GM10266 (cell line): Measurements from ENCODE around the gene INS.
A peak's percentile ranks its signal among the peaks of the same experiment; 100 is the strongest.

Experiments
- DNase-seq: peaks from one replicate; pipeline ENCODE4 v3.0.0; 2012; ENCODE audit errors: extremely low spot score
- CTCF ChIP-seq: IDR thresholded peaks from 2 replicates; pipeline ENCODE4 v1.5.1; 2012; ENCODE audit warnings: mild to moderate bottlenecking, low read depth; ENCODE audit not compliant: control insufficient read depth, insufficient read depth; ENCODE audit errors: missing control alignments

The INS gene

GRCh38 chr11:2173761-2174160 is 12.8 kb upstream of the INS start:
- no peak for DNase-seq
- no peak for TF ChIP-seq CTCF

DNA sequence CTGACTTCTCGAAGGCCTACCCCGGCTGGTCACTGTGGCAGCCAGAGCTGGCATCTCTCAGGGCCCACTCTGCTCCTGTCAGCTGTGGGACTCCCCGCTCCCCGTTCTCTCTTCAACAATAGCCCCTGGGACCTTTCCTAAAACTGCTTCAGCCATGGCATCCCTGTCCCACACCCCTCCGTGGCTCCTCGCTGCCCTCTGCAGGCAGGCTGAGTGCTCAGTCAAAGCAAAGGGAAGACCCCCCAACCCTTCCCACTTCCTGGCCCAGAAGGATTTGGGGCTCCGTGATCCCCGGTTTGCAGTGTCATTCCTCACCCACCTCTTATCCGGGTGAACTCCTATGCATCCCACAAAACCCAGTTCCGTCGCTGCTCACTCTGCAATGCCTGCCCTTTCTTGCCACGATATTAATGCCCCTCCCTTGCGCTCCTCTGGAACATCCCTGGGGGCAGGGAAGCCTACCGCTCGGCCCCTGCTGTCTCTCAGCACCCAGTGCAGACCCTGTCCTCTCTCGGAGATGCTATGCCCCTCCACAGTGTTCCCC is 12.2 kb upstream of the INS start:
- peak; percentile 39 for TF ChIP-seq CTCF
- no peak for DNase-seq

DNA sequence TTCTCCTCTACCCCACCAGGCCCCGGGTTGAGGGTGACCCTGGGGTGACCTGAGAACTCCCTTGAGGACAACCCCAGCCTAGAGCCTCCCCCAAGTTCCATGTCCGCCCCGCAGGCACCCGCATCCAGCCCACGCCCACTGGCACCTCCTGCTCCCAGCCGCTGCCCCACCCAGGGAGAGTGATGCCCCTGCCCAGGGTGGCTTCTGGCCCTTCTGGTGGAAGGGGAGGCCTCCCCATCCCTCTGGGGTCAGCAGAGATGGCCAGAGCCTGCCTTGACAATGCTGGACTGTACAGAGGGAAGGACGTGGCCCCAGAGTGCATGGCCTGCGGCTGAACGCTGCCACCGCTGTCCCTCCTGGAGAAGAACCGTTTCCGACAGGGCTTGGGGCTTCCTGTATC is 11.7 kb upstream of the INS start:
- no peak for TF ChIP-seq CTCF
- no peak for DNase-seq

- no peak for TF ChIP-seq CTCF
- DNase-seq, result no peak
Observed at GRCh38 chr11:2171591-2172003, 10.6 kb upstream of the INS start, which contains the start of gene TH. Gene TH, minus strand, starts transcription at chr11:2171815. Its CDS starts 29 bp downstream, at chr11:2171786.

DNA sequence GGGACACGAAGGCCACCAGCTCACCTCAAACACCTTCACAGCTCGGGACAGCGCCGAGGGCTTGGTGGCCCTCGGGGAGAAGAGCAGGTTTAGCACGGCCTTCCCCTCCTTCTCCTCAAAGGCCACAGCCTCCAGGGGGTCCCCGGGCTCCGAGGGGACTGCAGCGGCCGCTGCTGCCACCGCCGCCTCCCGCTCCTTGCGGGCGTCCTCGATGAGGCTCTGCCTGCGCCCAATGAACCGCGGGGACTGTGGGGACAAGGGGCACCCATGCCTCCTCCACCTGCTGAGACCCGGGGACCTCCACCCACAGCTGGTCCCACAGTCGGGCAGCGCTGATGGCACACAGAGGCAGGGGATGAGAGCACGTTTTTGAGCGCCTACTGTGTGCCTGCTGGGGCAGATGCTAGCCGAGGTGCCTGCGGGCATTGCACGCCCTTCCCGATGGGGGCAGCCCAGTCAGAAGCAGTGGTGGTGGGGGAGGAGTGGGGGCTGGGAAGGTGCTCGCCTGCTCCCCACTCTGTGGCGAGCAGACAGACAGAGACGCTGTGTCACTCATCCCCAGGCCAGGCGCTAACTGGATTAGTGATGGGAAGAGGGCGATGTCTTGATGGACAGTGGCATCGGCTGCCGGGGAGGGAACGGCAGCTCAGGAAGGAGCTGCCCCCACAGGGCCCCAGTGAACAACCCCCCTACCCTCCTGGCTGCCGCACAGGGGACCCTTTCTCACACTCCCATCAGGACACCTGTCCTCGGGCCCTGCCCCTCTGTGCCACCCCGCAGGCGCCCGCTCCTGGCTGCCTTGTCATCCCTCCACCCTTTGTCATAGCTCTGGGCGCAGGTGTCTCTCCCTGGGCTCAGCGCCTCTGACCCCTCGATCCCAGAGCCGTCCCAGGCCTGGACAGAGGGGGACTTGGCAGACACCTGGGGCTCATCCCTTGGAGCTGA is 8.9 kb upstream of the INS start:
- no peak for TF ChIP-seq CTCF
- DNase-seq, result no peak

GRCh38 chr11:2169005-2169378 is 8.0 kb upstream of the INS start:
- DNase-seq, result no peak

More at GRCh38 chr11:2169005-2169378, 8.0 kb upstream of the INS start:
- TF ChIP-seq CTCF, result no peak
